Measurements from ENCODE around the gene FBXW8.

FBXW8 gene

GRCh38 chr12:117063162-117063911 lies 152.6 kb downstream of the FBXW8 start:
- no peak for DNase-seq

GRCh38 chr12:117064049-117064448 lies 153.3 kb downstream of the FBXW8 start:
- DNase-seq = no peak

GRCh38 chr12:117064596-117064995 lies 153.8 kb downstream of the FBXW8 start:
- DNase-seq = no peak

GRCh38 chr12:117067016-117067415 lies 156.3 kb downstream of the FBXW8 start:
- no peak for DNase-seq

GRCh38 chr12:117067638-117068037 lies 156.9 kb downstream of the FBXW8 start:
- no peak for DNase-seq

GRCh38 chr12:117068492-117068891 lies 157.7 kb downstream of the FBXW8 start:
- no peak for DNase-seq

GRCh38 chr12:117069101-117069797 lies 158.5 kb downstream of the FBXW8 start:
- no peak for DNase-seq

- no peak for DNase-seq
Observed at GRCh38 chr12:117069926-117070900, 159.5 kb downstream of the FBXW8 start.

- no peak for DNase-seq
Observed at GRCh38 chr12:117071009-117071408, 160.3 kb downstream of the FBXW8 start.

- DNase-seq = no peak
Observed at GRCh38 chr12:117072106-117072505, 161.4 kb downstream of the FBXW8 start.

- no peak for DNase-seq
Observed at GRCh38 chr12:117072736-117073490, 162.2 kb downstream of the FBXW8 start.

GRCh38 chr12:117073611-117074010 lies 162.9 kb downstream of the FBXW8 start:
- DNase-seq = no peak

GRCh38 chr12:117076410-117077372 lies 165.9 kb downstream of the FBXW8 start:
- DNase-seq = no peak

GRCh38 chr12:117079487-117079886 lies 168.7 kb downstream of the FBXW8 start:
- DNase-seq = no peak

GRCh38 chr12:117080661-117081144 lies 170.0 kb downstream of the FBXW8 start:
- DNase-seq = no peak

Measured in right hindlimb (tissue), 1 donor.